A172 (cell line): Measurements from ENCODE around the gene ARID1B. TPM values are rescaled to one million over a fixed set of nuclear protein-coding genes. Genes with fewer than 3 reads are reported as not detected.

ENCODE experiments used
- DNase-seq: peaks from one replicate; pipeline ENCODE4 v3.0.0-alpha.2; 2015; ENCODE audit warnings: low spot score
- total RNA-seq: library from RNA; depleted of rRNA; stranded (reverse); fragments of >200 nt; shearing (Covaris generic); gene quantifications from 2 replicates; pipeline ENCODE4 v1.2.3, GENCODE V29; 2014

ARID1B gene
- total RNA-seq, 1 experiment from 2014 or later: 14.4 TPM

- no peak for DNase-seq
Measured at GRCh38 chr6:156825475-156825874, 48.3 kb downstream of the ARID1B start.

GRCh38 chr6:156826290-156826955, 49.2 kb downstream of the ARID1B start:
- no peak for DNase-seq

GRCh38 chr6:156827382-156827781, 50.2 kb downstream of the ARID1B start:
- no peak for DNase-seq

- peak; percentile 74 for DNase-seq
Measured at GRCh38 chr6:156828280-156828703, 51.1 kb downstream of the ARID1B start.

DNA sequence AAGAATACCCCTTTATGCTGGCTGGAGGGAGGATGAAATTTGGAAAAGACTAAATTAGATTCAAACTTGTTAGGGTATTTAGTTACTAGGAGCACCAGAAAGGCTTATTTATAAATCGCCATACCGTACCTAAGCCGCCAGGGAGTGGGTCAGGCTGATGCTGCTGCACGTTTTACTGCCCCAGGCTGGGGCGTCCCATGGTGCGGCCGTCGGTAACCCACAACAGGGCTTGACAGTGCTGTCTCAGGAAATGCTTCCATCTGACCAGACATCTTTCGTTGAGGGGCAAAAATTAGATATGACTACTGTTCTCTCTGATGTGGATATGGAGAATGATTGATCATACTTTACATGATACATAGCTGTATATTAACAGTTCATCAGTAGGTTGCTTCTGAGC, 52.9 kb downstream of the ARID1B start:
- no peak for DNase-seq

DNA sequence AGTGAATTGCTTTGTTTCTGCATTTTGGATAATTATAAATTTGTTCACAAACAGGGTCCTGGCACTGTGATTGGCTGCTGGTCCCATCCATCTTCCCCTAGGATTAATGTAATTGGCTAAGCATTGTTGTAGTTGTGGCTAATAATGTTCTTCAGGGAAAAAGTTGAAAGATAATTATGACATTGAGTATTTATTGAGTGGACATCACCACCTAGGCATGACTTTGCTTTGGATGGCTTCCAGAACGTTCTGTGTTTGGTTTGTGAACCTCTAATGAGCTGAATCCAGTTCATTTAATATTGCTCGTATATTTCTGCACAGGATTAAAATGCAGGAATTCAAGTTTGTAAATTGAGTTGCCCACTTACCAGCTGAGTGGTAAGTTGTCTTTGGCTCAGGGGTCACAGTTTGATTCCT, 55.1 kb downstream of the ARID1B start:
- no peak for DNase-seq

DNA sequence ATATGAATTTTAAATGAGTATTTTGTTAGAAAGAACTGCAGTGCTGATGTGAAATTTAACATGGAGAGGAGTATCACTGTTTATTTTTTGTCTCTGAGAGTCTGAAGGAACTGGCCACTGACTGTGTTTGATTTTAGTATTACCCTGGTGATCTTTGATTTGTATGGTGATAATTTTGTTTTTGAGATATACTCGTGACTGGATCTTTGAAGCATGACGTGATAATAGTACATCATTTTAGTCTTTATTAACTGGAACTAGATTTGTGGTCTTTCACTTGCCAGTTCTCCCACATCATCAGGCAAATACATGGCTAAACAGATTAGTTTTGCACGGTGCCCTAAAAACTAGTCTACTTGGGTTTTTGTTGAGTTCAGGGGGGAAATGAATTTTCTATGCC, 55.5 kb downstream of the ARID1B start:
- DNase-seq: no peak

DNA sequence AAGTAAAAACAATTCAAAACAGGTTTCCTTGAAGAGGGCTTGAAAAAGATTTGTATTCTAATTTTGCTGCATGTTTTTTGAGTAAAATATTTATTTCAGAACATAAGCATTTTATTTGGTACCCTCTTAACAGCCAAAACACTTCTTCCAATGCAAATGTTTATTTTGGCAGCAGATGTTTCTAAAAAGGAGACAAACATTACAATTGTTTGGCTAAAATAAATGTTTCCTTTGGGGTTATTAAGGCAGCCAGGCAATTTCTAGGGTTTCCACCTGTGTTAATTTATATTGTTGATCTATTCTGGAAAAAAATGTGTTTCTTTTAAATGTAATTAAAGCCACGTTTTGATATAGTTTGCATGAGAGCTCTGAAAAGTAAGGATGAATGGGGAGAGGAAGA, 56.6 kb downstream of the ARID1B start:
- DNase-seq: no peak

GRCh38 chr6:156839129-156839528, 62.0 kb downstream of the ARID1B start:
- DNase-seq: no peak

- DNase-seq: no peak
Measured at GRCh38 chr6:156839591-156840001, 62.4 kb downstream of the ARID1B start.

DNA sequence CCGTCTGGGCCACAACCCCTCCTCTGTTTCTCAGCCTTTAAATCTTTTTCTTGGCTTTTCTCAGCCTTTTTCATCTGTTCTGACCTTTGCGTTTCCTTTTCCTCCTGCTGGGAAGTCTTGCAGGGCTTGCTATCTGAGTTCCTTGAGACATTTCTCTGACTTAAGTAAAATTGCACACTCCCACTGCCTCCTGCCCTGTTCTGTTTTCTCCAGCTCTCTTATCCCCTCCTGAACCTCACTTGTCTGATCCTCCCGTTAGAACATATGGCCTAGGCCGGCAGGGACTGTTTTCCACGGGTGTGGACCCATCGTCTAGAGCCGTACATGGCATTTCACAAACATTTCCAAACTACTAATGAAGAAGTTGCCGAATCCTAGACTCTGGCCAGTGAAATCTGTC, 63.0 kb downstream of the ARID1B start:
- no peak for DNase-seq

DNA sequence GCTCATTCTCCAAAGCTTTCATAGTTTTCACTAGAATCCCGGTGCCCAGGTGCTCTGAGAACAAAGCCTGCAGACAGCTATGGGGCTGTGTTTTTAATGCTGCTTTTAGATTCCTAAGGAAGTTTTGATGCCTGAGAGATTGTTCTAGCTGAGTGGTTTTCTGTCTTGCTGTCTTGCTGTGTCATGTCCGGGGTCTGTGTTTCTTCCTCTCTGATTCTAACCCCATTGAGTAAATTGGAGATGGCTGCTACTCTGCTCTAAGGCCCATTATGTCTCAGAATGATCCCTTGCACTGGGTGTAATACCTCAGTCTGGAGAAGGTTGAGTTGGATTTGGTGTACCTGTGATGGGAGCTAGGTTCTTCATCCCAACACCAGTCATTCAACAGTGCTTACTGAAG, 63.4 kb downstream of the ARID1B start:
- DNase-seq: no peak

- DNase-seq: no peak
Measured at GRCh38 chr6:156841508-156841907, 64.3 kb downstream of the ARID1B start.

GRCh38 chr6:156842598-156843250, 65.5 kb downstream of the ARID1B start:
- no peak for DNase-seq

- DNase-seq: no peak
Measured at GRCh38 chr6:156844089-156844488, 66.9 kb downstream of the ARID1B start.

- no peak for DNase-seq
Measured at GRCh38 chr6:156845454-156846155, 68.4 kb downstream of the ARID1B start.

DNA sequence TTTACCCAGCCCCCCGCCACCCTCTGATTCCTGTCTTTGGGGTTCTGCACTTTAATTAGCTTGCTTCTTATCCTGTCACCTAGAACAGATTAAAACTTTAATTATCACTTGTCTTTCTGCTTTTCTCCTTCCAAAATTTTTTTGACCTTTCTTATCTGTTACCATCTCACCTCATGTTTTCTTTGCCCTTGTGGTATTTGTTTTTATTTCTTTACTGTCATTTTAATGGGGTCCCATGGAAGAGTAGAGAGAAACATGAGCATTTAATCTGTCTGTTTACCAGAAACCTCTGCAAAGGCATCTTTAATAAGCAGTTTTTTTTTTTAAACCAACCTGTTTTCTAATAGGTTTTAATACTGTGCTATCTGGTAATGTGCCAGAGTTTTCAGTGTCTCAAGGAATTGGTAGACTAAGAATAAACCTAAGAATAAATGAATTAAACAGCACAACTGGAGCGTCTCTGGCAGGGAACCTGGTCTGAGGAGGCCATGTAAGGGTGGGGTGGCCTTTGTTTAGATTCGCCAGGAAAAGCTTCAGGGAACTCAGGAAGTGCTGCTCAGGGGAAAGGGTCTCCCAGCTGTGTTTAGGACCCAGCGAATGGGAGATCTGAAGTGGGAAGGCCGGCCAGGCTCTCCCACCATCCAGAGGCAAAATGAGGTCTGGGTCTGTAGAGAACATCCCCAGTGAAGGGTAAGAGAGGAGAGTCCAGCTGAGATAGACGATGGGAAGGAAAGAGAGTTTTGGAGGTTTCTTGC, 69.8 kb downstream of the ARID1B start:
- no peak for DNase-seq

GRCh38 chr6:156848123-156848522, 70.9 kb downstream of the ARID1B start:
- DNase-seq: no peak

GRCh38 chr6:156848533-156848932, 71.4 kb downstream of the ARID1B start:
- DNase-seq: peak; percentile 11

GRCh38 chr6:156849806-156850205, 72.6 kb downstream of the ARID1B start:
- DNase-seq: no peak

GRCh38 chr6:156850353-156850752, 73.2 kb downstream of the ARID1B start:
- DNase-seq: no peak

DNA sequence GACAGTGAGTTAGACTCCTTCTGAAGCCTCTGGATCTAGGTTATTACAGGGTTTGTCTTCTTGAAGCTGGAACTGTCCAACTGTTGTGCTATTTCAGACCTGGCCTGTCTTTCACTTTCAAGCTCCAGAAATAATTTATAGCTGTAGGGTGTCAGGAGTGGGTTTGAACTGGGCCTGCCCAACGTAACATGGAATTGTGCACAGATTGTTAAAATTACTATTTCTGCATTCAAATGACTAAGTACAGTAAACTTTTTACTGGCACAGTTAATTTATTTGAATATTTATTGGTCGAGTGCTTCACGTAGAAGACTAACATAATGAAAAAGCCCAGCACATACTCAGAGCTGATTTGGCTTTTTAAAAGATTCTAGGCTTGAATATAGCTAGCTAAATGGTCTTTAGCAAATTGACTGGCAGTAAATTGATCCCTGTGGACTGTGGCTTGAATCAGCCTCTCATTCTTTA, 74.3 kb downstream of the ARID1B start:
- no peak for DNase-seq
